AG09309 (cell line): ENCODE measurements around the gene KDF1.

ENCODE experiments used
- DNase-seq: peaks from one replicate; pipeline ENCODE4 v3.0.0-alpha.2; 2010; ENCODE audit warnings: low read depth
- H3K4me3 ChIP-seq: 2 replicates; pipeline ENCODE4 v1.5.1; 2011; ENCODE audit warnings: mild to moderate bottlenecking, low read depth, low read length, moderate library complexity; ENCODE audit not compliant: control insufficient read depth
- TF ChIP-seq, protein P1 (sequence below): IDR thresholded peaks from 2 replicates; pipeline ENCODE4 v1.5.1; 2011; ENCODE audit warnings: mild to moderate bottlenecking, low read depth, low read length, inconsistent platforms; ENCODE audit not compliant: insufficient read depth, control insufficient read depth; ENCODE audit errors: missing control alignments

The KDF1 gene

GRCh38 chr1:26911399-26912146, 48.7 kb downstream of the KDF1 start:
- DNase-seq, result no peak
- TF ChIP-seq, protein P1, sequence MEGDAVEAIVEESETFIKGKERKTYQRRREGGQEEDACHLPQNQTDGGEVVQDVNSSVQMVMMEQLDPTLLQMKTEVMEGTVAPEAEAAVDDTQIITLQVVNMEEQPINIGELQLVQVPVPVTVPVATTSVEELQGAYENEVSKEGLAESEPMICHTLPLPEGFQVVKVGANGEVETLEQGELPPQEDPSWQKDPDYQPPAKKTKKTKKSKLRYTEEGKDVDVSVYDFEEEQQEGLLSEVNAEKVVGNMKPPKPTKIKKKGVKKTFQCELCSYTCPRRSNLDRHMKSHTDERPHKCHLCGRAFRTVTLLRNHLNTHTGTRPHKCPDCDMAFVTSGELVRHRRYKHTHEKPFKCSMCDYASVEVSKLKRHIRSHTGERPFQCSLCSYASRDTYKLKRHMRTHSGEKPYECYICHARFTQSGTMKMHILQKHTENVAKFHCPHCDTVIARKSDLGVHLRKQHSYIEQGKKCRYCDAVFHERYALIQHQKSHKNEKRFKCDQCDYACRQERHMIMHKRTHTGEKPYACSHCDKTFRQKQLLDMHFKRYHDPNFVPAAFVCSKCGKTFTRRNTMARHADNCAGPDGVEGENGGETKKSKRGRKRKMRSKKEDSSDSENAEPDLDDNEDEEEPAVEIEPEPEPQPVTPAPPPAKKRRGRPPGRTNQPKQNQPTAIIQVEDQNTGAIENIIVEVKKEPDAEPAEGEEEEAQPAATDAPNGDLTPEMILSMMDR, result no peak
- H3K4me3 ChIP-seq, result no peak overlapping the region

DNA sequence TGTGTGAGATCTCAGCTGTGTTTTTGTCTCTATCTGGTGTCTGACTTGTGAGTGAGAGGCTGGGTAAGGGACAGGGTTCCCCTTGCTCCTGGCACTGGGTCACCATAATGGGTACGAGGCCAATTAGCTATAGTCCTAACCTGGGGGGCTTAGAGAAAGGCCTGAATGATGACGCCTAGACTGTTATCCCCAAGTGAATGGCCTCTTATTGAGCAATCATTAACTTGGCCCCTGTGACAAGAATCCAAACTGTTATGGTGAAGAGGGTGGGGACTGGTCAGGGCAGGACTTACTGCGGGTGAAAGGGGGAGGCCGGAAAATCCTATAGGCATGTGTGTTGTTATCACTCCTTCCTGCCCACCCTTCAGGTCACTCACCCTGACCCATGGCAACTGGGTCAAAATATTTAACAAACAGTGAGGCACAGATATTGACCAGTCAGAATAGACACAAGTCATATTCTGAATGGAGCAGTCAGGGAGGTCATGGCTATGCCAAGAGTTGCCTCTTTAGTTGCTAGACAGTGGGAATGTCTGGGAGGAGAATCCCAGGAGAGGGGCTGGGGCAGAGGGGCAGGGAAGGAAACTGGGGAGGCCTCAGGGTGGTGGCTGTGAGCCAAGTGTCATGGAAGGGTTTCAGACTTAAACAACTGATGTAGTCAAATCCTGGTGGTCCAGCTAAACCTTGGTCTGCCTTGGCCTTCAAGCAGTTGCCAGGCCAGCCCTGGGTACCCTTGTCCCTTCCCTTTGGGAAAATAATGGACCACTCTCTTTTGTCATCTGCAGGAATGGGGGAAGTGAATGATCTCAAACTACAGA, 49.7 kb downstream of the KDF1 start:
- H3K4me3 ChIP-seq, result no peak overlapping the region
- DNase-seq, result no peak

DNA sequence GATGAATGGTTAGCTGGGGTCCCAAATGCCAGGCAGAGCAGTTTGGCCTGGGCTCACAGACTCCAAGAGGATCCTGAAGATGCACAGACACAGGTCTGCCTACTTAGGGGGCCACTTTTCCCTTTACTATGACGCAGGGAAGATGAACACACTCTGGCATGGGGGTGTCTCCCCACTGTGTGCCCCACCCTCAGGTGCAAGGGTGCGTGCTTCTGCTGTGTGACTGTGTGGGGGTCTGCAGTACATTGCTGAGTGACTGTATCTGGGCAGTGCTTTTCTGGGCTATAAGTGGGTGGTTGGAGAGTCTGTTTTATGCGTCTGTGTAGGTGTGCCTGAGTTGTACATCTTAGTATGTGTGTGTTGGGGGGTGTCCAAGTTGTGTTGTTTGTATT, 50.3 kb downstream of the KDF1 start:
- TF ChIP-seq, protein P1, result no peak
- DNase-seq, result no peak
- H3K4me3 ChIP-seq, result no peak overlapping the region

More for the DNA sequence above, 49.7 kb downstream of the KDF1 start:
- TF ChIP-seq, protein P1, result no peak

- peak; percentile 70 for DNase-seq
- no peak overlapping the region for H3K4me3 ChIP-seq
- TF ChIP-seq, protein P1, result no peak
Observed at GRCh38 chr1:26907071-26907917, 53.0 kb downstream of the KDF1 start.

DNA sequence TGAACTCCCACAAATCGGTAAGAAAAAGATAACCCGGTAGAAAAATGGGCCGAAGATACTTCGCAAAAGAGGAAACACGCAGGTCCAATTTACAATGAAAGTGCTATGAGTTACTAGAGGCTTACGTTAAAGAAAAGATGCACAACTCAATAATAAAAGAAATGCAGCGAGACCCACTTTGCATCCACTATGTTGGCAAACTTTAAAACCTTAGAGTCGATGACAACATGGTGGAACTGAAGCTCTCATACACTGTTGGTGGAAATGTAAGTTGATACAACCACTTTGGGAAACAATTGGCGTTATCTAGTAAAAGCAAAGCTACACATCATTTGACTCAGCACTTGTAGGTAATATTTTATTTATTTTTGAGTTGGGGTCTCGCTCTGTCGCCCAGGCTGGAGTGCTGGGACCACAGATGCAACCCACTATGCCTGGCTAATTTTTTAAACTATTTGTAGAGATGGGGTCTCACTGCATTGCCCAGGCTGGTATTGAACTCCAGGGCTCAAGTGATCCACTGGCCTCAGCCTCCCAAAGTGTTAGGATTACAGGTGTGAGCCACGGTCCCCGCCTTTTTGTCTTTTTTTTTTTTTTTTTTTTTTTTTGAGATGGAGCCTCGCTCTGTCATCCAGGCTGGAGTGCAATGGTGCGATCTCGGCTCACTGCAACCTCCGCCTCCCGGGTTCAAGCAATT, 59.3 kb downstream of the KDF1 start:
- TF ChIP-seq, protein P1, result no peak
- no peak for DNase-seq
- peak overlapping the region; percentile 70 for H3K4me3 ChIP-seq
